HEK293 (cell line): ENCODE results near the gene CTPS2.

Experiments used
- CTCF ChIA-PET: fragments of 350-600 bp; formaldehyde crosslinking; extraction: SDS; loops from one replicate; lab custom pipeline; 2021; ENCODE audit warnings: antibody characterized with exemption; lab: Yijun Ruan, JAX
- POLR2A ChIA-PET: fragments of 300-600 bp; formaldehyde crosslinking; extraction: SDS; loops from one replicate; lab custom pipeline; 2020; ENCODE audit warnings: antibody characterized with exemption, inconsistent platforms; lab: Yijun Ruan, JAX
- H3K27ac ChIP-seq: fragments of 200-500 bp; sonication (Bioruptor generic); 2 replicates; pipeline ENCODE4 v1.5.1; 2014; ENCODE audit warnings: low read depth, low read length, control low read depth, inconsistent platforms; ENCODE audit errors: extremely low read depth
- H3K36me3 ChIP-seq, 2 experiments: fragments of 200-500 bp in 1 of 2; sonication (Bioruptor generic) in 1 of 2; 1 replicate in 1 of 2; 2 replicates in 1 of 2; pipeline ENCODE4 v1.5.1; 2014 to 2017; ENCODE audit warnings: inconsistent platforms in 2 of 2, low read length in 2 of 2; ENCODE audit not compliant: control insufficient read depth in 2 of 2, insufficient read depth in 1 of 2
- H3K4me1 ChIP-seq: fragments of 200-500 bp; sonication (Bioruptor generic); 2 replicates; pipeline ENCODE4 v1.5.1; 2014; ENCODE audit warnings: mild to moderate bottlenecking, low read length, inconsistent platforms; ENCODE audit not compliant: control insufficient read depth, insufficient read depth
- H3K4me3 ChIP-seq: 2 replicates; pipeline ENCODE4 v1.5.1; 2011; ENCODE audit warnings: low read depth, mild to moderate bottlenecking, control low read depth, low read length, moderate library complexity
- H3K9me3 ChIP-seq: fragments of 200-500 bp; sonication (Bioruptor generic); 2 replicates; pipeline ENCODE4 v1.5.1; 2014; ENCODE audit warnings: low read depth, low read length, inconsistent platforms; ENCODE audit not compliant: control insufficient read depth, insufficient read depth
- EGR2 ChIP-seq: fragments of 450-650 bp; formaldehyde crosslinking; IDR thresholded peaks from 2 replicates; pipeline ENCODE4 v1.5.1; 2016; ENCODE audit warnings: low read depth, missing biosample characterization, missing genetic modification characterization
- KLF16 ChIP-seq: fragments of 450-650 bp; formaldehyde crosslinking; IDR thresholded peaks from 2 replicates; pipeline ENCODE4 v1.5.1; 2017; ENCODE audit warnings: missing biosample characterization, missing genetic modification characterization
- KLF9 ChIP-seq: fragments of 450-650 bp; formaldehyde crosslinking; IDR thresholded peaks from 2 replicates; pipeline ENCODE4 v1.5.1; 2016; ENCODE audit warnings: missing biosample characterization, missing genetic modification characterization, low read depth
- OVOL3 ChIP-seq: fragments of 450-650 bp; formaldehyde crosslinking; IDR thresholded peaks from 2 replicates; pipeline ENCODE4 v1.5.1; 2016; ENCODE audit warnings: missing biosample characterization, missing genetic modification characterization
- SETDB1 ChIP-seq: IDR thresholded peaks from one replicate; pipeline ENCODE4 v1.6.1; 2017; ENCODE audit warnings: mild to moderate bottlenecking, low read length, moderate library complexity, mixed read lengths; ENCODE audit not compliant: insufficient read length
- SP2 ChIP-seq: fragments of 450-650 bp; formaldehyde crosslinking; IDR thresholded peaks from 2 replicates; pipeline ENCODE4 v1.5.1; 2016; ENCODE audit warnings: missing biosample characterization, missing genetic modification characterization
- TRIM28 ChIP-seq: IDR thresholded peaks from 2 replicates; pipeline ENCODE4 v1.6.1; 2011; ENCODE audit warnings: low read length, control low read depth, borderline replicate concordance
- ZBTB17 ChIP-seq: fragments of 450-650 bp; formaldehyde crosslinking; IDR thresholded peaks from 2 replicates; pipeline ENCODE4 v1.5.1; 2016; ENCODE audit warnings: missing biosample characterization, missing genetic modification characterization
- ZNF133 ChIP-seq: fragments of 450-650 bp; formaldehyde crosslinking; IDR thresholded peaks from 2 replicates; pipeline ENCODE4 v1.5.1; 2016; ENCODE audit warnings: missing biosample characterization, missing genetic modification characterization
- ZNF16 ChIP-seq: fragments of 450-650 bp; formaldehyde crosslinking; IDR thresholded peaks from 2 replicates; pipeline ENCODE4 v1.5.1; 2016; ENCODE audit warnings: low read depth, missing biosample characterization, missing genetic modification characterization
- ZNF239 ChIP-seq: fragments of 450-650 bp; formaldehyde crosslinking; IDR thresholded peaks from 2 replicates; pipeline ENCODE4 v1.5.1; 2016; ENCODE audit warnings: missing biosample characterization, missing genetic modification characterization
- ZNF24 ChIP-seq: fragments of 450-650 bp; formaldehyde crosslinking; IDR thresholded peaks from 2 replicates; pipeline ENCODE4 v1.5.1; 2016; ENCODE audit warnings: missing biosample characterization, missing genetic modification characterization
- ZNF404 ChIP-seq: fragments of 450-650 bp; formaldehyde crosslinking; IDR thresholded peaks from 2 replicates; pipeline ENCODE4 v1.5.1; 2017; ENCODE audit warnings: missing biosample characterization, missing genetic modification characterization
- ZNF621 ChIP-seq: fragments of 450-650 bp; formaldehyde crosslinking; IDR thresholded peaks from 2 replicates; pipeline ENCODE4 v1.5.1; 2017; ENCODE audit warnings: missing biosample characterization, missing genetic modification characterization
- ZNF624 ChIP-seq: fragments of 450-650 bp; formaldehyde crosslinking; IDR thresholded peaks from 2 replicates; pipeline ENCODE4 v1.5.1; 2017; ENCODE audit warnings: missing biosample characterization, missing genetic modification characterization
- TF ChIP-seq, protein P1 (sequence below): fragments of 450-650 bp; formaldehyde crosslinking; IDR thresholded peaks from 2 replicates; pipeline ENCODE4 v1.5.1; 2017; ENCODE audit warnings: missing biosample characterization, missing genetic modification characterization
- TF ChIP-seq, protein P2 (sequence below): fragments of 450-650 bp; formaldehyde crosslinking; IDR thresholded peaks from 2 replicates; pipeline ENCODE4 v1.5.1; 2016; ENCODE audit warnings: missing biosample characterization, missing genetic modification characterization
- TF ChIP-seq, protein P3 (sequence below): fragments of 450-650 bp; formaldehyde crosslinking; IDR thresholded peaks from 2 replicates; pipeline ENCODE4 v1.5.1; 2016; ENCODE audit warnings: missing biosample characterization, missing genetic modification characterization
- TF ChIP-seq, protein P4 (sequence below): fragments of 450-650 bp; formaldehyde crosslinking; optimal IDR thresholded peaks from 2 replicates; pipeline ENCODE3; 2016; ENCODE audit warnings: missing biosample characterization, mild to moderate bottlenecking, missing genetic modification characterization
- TF ChIP-seq, protein P5 (sequence below): fragments of 450-650 bp; formaldehyde crosslinking; IDR thresholded peaks from 2 replicates; pipeline ENCODE4 v1.5.1; 2016; ENCODE audit warnings: missing biosample characterization, missing genetic modification characterization
- TF ChIP-seq, protein P6 (sequence below): fragments of 450-650 bp; formaldehyde crosslinking; IDR thresholded peaks from 2 replicates; pipeline ENCODE4 v1.5.1; 2016; ENCODE audit warnings: missing biosample characterization, missing genetic modification characterization
- TF ChIP-seq, protein P7 (sequence below): fragments of 450-650 bp; formaldehyde crosslinking; IDR thresholded peaks from 2 replicates; pipeline ENCODE4 v1.5.1; 2016; ENCODE audit warnings: missing biosample characterization, missing genetic modification characterization, borderline replicate concordance

CTPS2 gene

DNA sequence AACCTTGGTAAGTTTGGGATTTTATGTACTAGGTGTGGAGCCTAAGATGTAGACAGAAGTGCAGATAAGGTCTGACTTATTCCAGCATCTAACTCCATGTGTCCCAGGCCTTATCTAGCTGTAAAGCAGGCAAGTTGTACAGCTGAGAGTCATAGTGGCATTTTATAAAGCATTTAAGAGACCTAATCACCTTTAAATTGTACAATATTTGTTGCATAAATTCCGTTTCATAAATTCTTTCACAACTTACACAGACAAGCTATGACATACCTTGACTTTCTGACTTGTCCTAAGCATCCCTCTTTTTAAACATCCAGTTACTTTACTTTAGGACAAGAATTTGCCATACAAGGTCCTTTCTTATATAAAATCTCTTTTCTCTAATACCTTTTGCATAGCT is 18.0 kb upstream of the CTPS2 start:
- TF ChIP-seq SETDB1: peak; percentile 92
- peak; percentile 77; the same call in 1 of the 2 replicates for TF ChIP-seq TRIM28
- TF ChIP-seq KLF9 (tag by site-specific recombination): no peak
- H3K36me3 ChIP-seq: peaks cover 9 to 25% of the 10 kb centered on the region in 2 experiments
- no peak overlapping the region for H3K4me3 ChIP-seq
- ChIA-PET POLR2A (interaction anchor here (0.6 kb wide), 1 partner anchor 17 kb away, joined by 3 read pairs; no protein-coding TSS in a partner anchor), CTCF (interaction anchor here (0.6 kb wide), 1 partner anchor 343 kb away, joined by 3 read pairs; no protein-coding TSS in a partner anchor)
- no peaks in the 10 kb centered on the region for H3K9me3 ChIP-seq
- H3K4me1 ChIP-seq: no peaks in the 10 kb centered on the region
- no peak overlapping the region for H3K27ac ChIP-seq

DNA sequence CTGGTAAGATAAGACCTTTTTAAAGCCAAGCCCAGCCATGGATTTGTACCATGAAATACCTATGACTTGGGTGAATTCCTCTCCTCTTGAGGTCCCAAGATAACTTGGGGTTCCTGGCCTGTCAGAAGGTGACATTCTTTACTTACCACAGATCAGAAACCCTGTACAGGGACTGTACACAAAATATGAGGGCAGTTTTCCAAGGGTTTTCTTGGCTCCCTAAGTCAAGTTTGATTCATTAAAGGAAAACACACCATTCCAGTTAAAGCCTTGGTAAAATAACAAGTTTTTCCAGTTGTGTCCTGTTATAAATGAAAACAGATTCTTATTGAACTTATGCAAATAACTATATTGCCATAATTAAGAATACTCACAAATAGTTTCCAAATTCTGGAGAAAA is 15.2 kb upstream of the CTPS2 start:
- H3K4me1 ChIP-seq: no peaks in the 10 kb centered on the region
- H3K36me3 ChIP-seq: peaks cover 12 to 15% of the 10 kb centered on the region in 2 experiments; a peak in 2 of 3 replicates
- POLR2A ChIA-PET: interaction anchor here (1.9 kb wide), 1 partner anchor 8 kb away, joined by 14 read pairs; the partner anchor contains the start of gene SYAP1
- CTCF ChIA-PET: no interaction called here
- no peaks in the 10 kb centered on the region for H3K9me3 ChIP-seq
- H3K4me3 ChIP-seq: no peak overlapping the region
- H3K27ac ChIP-seq: no peak overlapping the region
- TF ChIP-seq EGR2 (tag by site-specific recombination) (no peak), SP2 (tag by site-specific recombination) (no peak), KLF16 (tag by site-specific recombination) (no peak), ZNF239 (tag by site-specific recombination) (no peak), ZNF133 (tag by site-specific recombination) (no peak), ZNF404 (tag by site-specific recombination) (no peak), OVOL3 (tag by site-specific recombination) (no peak), ZNF24 (tag by site-specific recombination) (no peak), ZNF16 (tag by site-specific recombination) (no peak), ZNF624 (tag by site-specific recombination) (no peak), ZNF621 (tag by site-specific recombination) (no peak), ZBTB17 (tag by site-specific recombination) (no peak)
- TF ChIP-seq, protein P1, sequence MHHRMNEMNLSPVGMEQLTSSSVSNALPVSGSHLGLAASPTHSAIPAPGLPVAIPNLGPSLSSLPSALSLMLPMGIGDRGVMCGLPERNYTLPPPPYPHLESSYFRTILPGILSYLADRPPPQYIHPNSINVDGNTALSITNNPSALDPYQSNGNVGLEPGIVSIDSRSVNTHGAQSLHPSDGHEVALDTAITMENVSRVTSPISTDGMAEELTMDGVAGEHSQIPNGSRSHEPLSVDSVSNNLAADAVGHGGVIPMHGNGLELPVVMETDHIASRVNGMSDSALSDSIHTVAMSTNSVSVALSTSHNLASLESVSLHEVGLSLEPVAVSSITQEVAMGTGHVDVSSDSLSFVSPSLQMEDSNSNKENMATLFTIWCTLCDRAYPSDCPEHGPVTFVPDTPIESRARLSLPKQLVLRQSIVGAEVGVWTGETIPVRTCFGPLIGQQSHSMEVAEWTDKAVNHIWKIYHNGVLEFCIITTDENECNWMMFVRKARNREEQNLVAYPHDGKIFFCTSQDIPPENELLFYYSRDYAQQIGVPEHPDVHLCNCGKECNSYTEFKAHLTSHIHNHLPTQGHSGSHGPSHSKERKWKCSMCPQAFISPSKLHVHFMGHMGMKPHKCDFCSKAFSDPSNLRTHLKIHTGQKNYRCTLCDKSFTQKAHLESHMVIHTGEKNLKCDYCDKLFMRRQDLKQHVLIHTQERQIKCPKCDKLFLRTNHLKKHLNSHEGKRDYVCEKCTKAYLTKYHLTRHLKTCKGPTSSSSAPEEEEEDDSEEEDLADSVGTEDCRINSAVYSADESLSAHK (tag by site-specific recombination): no peak
- TF ChIP-seq, protein P2, sequence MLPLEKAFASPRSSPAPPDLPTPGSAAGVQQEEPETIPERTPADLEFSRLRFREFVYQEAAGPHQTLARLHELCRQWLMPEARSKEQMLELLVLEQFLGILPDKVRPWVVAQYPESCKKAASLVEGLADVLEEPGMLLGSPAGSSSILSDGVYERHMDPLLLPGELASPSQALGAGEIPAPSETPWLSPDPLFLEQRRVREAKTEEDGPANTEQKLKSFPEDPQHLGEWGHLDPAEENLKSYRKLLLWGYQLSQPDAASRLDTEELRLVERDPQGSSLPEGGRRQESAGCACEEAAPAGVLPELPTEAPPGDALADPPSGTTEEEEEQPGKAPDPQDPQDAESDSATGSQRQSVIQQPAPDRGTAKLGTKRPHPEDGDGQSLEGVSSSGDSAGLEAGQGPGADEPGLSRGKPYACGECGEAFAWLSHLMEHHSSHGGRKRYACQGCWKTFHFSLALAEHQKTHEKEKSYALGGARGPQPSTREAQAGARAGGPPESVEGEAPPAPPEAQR (tag by site-specific recombination): no peak
- TF ChIP-seq, protein P3, sequence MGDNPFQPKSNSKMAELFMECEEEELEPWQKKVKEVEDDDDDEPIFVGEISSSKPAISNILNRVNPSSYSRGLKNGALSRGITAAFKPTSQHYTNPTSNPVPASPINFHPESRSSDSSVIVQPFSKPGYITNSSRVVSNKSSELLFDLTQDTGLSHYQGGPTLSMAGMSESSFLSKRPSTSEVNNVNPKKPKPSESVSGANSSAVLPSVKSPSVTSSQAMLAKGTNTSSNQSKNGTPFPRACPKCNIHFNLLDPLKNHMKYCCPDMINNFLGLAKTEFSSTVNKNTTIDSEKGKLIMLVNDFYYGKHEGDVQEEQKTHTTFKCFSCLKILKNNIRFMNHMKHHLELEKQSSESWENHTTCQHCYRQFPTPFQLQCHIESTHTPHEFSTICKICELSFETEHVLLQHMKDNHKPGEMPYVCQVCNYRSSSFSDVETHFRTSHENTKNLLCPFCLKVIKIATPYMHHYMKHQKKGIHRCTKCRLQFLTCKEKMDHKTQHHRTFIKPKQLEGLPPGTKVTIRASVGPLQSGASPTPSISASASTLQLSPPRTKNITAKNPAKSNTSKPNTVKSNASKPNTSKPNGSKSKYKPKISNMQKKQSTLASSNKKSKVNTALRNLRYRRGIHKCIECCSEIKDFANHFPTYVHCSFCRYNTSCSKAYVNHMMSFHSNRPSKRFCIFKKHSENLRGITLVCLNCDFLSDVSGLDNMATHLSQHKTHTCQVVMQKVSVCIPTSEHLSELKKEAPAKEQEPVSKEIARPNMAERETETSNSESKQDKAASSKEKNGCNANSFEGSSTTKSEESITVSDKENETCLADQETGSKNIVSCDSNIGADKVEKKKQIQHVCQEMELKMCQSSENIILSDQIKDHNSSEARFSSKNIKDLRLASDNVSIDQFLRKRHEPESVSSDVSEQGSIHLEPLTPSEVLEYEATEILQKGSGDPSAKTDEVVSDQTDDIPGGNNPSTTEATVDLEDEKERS: no peak
- TF ChIP-seq, protein P4, sequence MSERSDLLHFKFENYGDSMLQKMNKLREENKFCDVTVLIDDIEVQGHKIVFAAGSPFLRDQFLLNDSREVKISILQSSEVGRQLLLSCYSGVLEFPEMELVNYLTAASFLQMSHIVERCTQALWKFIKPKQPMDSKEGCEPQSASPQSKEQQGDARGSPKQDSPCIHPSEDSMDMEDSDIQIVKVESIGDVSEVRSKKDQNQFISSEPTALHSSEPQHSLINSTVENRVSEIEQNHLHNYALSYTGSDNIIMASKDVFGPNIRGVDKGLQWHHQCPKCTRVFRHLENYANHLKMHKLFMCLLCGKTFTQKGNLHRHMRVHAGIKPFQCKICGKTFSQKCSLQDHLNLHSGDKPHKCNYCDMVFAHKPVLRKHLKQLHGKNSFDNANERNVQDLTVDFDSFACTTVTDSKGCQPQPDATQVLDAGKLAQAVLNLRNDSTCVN (tag by site-specific recombination): no peak
- TF ChIP-seq, protein P5, sequence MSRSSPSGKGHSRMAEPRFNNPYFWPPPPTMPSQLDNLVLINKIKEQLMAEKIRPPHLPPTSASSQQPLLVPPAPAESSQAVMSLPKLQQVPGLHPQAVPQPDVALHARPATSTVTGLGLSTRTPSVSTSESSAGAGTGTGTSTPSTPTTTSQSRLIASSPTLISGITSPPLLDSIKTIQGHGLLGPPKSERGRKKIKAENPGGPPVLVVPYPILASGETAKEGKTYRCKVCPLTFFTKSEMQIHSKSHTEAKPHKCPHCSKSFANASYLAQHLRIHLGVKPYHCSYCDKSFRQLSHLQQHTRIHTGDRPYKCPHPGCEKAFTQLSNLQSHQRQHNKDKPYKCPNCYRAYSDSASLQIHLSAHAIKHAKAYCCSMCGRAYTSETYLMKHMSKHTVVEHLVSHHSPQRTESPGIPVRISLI: no peak
- TF ChIP-seq, protein P6, sequence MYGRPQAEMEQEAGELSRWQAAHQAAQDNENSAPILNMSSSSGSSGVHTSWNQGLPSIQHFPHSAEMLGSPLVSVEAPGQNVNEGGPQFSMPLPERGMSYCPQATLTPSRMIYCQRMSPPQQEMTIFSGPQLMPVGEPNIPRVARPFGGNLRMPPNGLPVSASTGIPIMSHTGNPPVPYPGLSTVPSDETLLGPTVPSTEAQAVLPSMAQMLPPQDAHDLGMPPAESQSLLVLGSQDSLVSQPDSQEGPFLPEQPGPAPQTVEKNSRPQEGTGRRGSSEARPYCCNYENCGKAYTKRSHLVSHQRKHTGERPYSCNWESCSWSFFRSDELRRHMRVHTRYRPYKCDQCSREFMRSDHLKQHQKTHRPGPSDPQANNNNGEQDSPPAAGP: no peak
- TF ChIP-seq, protein P7, sequence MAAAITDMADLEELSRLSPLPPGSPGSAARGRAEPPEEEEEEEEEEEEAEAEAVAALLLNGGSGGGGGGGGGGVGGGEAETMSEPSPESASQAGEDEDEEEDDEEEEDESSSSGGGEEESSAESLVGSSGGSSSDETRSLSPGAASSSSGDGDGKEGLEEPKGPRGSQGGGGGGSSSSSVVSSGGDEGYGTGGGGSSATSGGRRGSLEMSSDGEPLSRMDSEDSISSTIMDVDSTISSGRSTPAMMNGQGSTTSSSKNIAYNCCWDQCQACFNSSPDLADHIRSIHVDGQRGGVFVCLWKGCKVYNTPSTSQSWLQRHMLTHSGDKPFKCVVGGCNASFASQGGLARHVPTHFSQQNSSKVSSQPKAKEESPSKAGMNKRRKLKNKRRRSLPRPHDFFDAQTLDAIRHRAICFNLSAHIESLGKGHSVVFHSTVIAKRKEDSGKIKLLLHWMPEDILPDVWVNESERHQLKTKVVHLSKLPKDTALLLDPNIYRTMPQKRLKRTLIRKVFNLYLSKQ: no peak
